Hepatocyte (in vitro differentiated cells): Measurements from ENCODE around the gene TFF1. TPM values are rescaled to one million over a fixed set of nuclear protein-coding genes. Genes with fewer than 3 reads are reported as not detected.

Experiments used
- DNase-seq: peaks from one replicate; pipeline ENCODE4 v3.0.0-alpha.2; 2016; ENCODE audit warnings: low spot score
- H2AFZ ChIP-seq: fragments of 200-600 bp; sonication (generic); 2 replicates; pipeline ENCODE4 v1.6.0; 2016; ENCODE audit warnings: antibody characterized with exemption, mild to moderate bottlenecking
- H3K27ac ChIP-seq: fragments of 200-600 bp; sonication (generic); 2 replicates; pipeline ENCODE4 v1.5.1; 2016; ENCODE audit warnings: mild to moderate bottlenecking
- H3K27me3 ChIP-seq: fragments of 200-600 bp; sonication (generic); 2 replicates; pipeline ENCODE4 v1.6.1; 2016
- H3K36me3 ChIP-seq: fragments of 200-600 bp; sonication (generic); replicated peaks from 2 replicates; pipeline ENCODE4 v1.5.1; 2016; ENCODE audit warnings: low read depth; ENCODE audit not compliant: insufficient read depth
- H3K4me1 ChIP-seq: fragments of 200-600 bp; sonication (generic); 2 replicates; pipeline ENCODE4 v1.5.1; 2016; ENCODE audit warnings: mild to moderate bottlenecking, moderate library complexity; ENCODE audit not compliant: insufficient read depth
- H3K4me2 ChIP-seq: fragments of 200-600 bp; sonication (generic); 2 replicates; pipeline ENCODE4 v1.6.0; 2016
- H3K4me3 ChIP-seq: fragments of 200-600 bp; sonication (generic); 2 replicates; pipeline ENCODE4 v1.5.1; 2016; ENCODE audit warnings: mild to moderate bottlenecking
- H3K79me2 ChIP-seq: fragments of 200-600 bp; sonication (generic); 2 replicates; pipeline ENCODE4 v1.6.0; 2017; ENCODE audit warnings: mild to moderate bottlenecking
- H3K9me2 ChIP-seq: fragments of 200-600 bp; sonication (generic); replicated peaks from 2 replicates; pipeline ENCODE4 v1.6.0; 2017; ENCODE audit warnings: mild to moderate bottlenecking; ENCODE audit not compliant: insufficient read depth
- H3K9me3 ChIP-seq: fragments of 200-600 bp; sonication (generic); 2 replicates; pipeline ENCODE4 v1.5.1; 2016; ENCODE audit warnings: low read depth, mild to moderate bottlenecking
- H4K20me1 ChIP-seq: fragments of 200-600 bp; sonication (generic); 2 replicates; pipeline ENCODE4 v1.6.0; 2016; ENCODE audit warnings: mild to moderate bottlenecking; ENCODE audit not compliant: insufficient read depth, poor library complexity, severe bottlenecking
- CTCF ChIP-seq: fragments of 200-600 bp; sonication (generic); IDR thresholded peaks from 2 replicates; pipeline ENCODE4 v1.5.1; 2016; ENCODE audit warnings: antibody characterized with exemption, mild to moderate bottlenecking; ENCODE audit not compliant: poor library complexity
- EZH2 ChIP-seq: fragments of 200-600 bp; sonication (generic); IDR thresholded peaks from 2 replicates; pipeline ENCODE4 v1.6.1; 2016; ENCODE audit warnings: antibody characterized with exemption, mild to moderate bottlenecking, borderline replicate concordance
- EZH2phosphoT487 ChIP-seq: fragments of 200-600 bp; sonication (generic); IDR thresholded peaks from one replicate; pipeline ENCODE4 v1.6.1; 2018; ENCODE audit warnings: antibody characterized with exemption, mild to moderate bottlenecking, low read depth, moderate library complexity; ENCODE audit not compliant: unreplicated experiment, severe bottlenecking
- WGBS: methylation state at CpG from one replicate; pipeline ENCODE4 v1.1.6; 2016; ENCODE audit warnings: low lambda C conversion rate; ENCODE audit errors: missing lambda C conversion rate; 5-methylcytosine and 5-hydroxymethylcytosine counted together
- polyA plus RNA-seq: library from polyadenylated mRNA; unstranded; fragments of >200 nt; fragmentation: Nextera tagmentation; extraction: Ambion mirVana; gene quantifications from 2 replicates; pipeline ENCODE4 v1.2.1, GENCODE V29; 2016
- total RNA-seq: library from RNA; depleted of rRNA; stranded (reverse); fragments of >200 nt; gene quantifications from 2 replicates; pipeline ENCODE4 v1.2.3, GENCODE V29; 2014

TFF1 gene
- total and polyA plus RNA-seq, 2 experiments from 2014 or later = 57.4 to 140 TPM

DNA sequence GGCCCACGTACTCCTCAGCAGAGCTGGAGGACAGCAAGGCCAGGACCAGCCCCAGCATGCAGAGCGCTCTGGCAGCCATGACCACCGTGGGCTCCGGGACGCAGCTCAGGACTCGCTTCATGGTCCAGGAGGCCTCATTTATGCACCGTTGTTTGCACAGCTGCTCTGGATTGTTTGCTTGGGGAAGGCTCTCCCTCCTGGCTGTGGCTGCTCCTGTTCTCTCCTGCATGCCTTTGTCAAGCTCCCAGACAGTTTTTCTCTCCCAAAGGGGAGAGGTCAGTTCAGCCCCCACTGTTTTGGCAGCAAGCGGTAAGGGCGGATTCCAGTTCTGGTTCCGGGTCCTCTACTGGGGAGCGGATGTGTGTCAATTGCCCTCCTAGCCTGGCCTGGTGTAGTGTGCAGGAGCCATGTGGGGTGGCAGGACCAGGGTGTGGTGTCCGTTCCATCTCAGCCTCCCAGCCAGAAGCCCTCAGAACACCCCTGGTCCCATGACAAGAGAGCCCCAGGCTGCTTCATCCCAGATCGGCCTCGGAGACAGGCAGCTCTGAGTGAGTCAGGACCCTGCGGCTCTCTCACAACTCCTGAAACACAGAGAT is 50.9 kb downstream of the TFF1 start, which contains the start of gene TFF3:
TSS of gene TFF3 (minus strand) at position 114 of the 596 bp plus-strand sequence. CDS start at position 79, 35 bp downstream.
- peak within 1 kb of the TSS; percentile 84 for H3K27ac ChIP-seq
- TF ChIP-seq EZH2phosphoT487 = no peak
- TF ChIP-seq EZH2 = no peak
- TF ChIP-seq CTCF = no peak
- H2AFZ ChIP-seq = no peak within 1 kb of the TSS

DNA sequence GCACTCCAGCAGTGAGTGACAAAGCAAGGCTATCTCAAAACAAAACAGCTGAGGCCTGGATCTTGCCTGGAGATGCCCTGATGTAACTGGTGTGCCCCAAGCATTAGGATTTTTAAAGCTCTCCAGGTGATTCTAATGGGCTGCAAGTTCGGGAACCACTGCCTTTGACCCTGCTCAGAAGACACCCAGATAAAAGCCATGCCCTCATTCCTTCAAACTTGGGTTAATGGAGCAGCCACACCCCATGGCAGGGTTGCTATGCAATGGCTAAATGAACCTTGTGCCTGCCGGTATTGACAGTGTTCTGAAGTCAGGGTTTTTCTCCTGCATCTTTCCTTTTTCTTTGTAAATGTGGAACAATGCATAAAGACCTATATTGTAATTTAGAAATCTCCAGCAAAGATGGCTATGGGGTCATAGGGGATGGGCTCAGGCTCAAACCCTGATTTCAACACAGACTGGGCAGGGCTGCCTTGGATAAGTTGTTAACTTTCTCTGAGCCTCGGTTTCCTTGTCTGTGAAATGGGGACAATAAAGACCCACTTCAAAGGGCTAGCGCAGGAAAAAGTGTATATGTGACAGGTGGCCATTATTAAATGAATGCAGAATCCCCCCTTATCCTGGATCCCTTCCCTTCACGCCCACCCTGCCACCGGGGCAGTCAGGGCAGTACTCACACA is 51.6 kb downstream of the TFF1 start:
- Histone ChIP-seq H3K4me1 (peaks cover 39% of the 10 kb centered on the region), H3K79me2 (no peaks in the 10 kb centered on the region), H3K9me2 (no peaks in the 10 kb centered on the region), H3K4me2 (peak overlapping the region; percentile 57), H3K27me3 (no peaks in the 10 kb centered on the region), H3K9me3 (no peaks in the 10 kb centered on the region), H3K27ac (peak overlapping the region; percentile 84), H3K4me3 (no peak overlapping the region), H2AFZ (no peak overlapping the region), H4K20me1 (no peaks in the 10 kb centered on the region), H3K36me3 (no peaks in the 10 kb centered on the region)
- TF ChIP-seq EZH2phosphoT487 (no peak), CTCF (no peak), EZH2 (no peak)
- WGBS = 79% methylated on average over 6 of the region's 6 CpGs
- DNase-seq = no peak

More for the DNA sequence above, 50.9 kb downstream of the TFF1 start, which contains the start of gene TFF3:
- H3K36me3 ChIP-seq = no peaks in the 10 kb centered on the region
- 51% methylated on average over 15 of the region's 15 CpGs for WGBS
- no peaks in the 10 kb centered on the region for H4K20me1 ChIP-seq
- no peaks in the 10 kb centered on the region for H3K27me3 ChIP-seq
- no peaks in the 10 kb centered on the region for H3K9me2 ChIP-seq
- DNase-seq = peak; percentile 64
- peak within 1 kb of the TSS; percentile 57 for H3K4me2 ChIP-seq
- H3K9me3 ChIP-seq = no peaks in the 10 kb centered on the region
- no peak within 1 kb of the TSS for H3K4me3 ChIP-seq
- H3K4me1 ChIP-seq = peaks cover 35% of the 10 kb centered on the region
- H3K79me2 ChIP-seq = no peaks in the 10 kb centered on the region

DNA sequence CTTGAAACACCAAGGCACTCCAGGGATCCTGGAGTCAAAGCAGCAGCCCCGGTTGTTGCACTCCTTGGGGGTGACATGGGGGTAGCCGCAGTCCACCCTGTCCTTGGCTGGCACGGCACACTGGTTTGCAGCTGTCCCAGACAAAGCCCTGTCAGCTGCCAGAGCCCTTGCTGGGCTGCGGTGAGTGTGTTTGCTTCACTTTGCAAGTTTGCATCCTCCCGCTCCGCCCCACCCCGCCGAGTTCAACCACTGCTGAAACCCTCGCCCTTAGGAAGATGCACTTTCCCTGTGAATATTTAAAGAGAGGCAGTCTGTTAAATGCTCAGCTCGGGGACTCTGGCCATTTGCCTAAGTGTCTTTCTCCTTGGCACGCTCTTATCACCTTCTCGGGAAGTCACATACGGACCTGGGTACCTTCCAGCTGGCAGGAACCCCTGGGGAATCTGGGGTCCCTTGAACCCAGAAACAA is 52.8 kb downstream of the TFF1 start:
- Histone ChIP-seq H4K20me1 (no peaks in the 10 kb centered on the region), H3K36me3 (no peaks in the 10 kb centered on the region), H3K4me3 (no peak overlapping the region), H2AFZ (no peak overlapping the region), H3K79me2 (no peaks in the 10 kb centered on the region), H3K27me3 (no peaks in the 10 kb centered on the region), H3K9me3 (no peaks in the 10 kb centered on the region), H3K27ac (no peak overlapping the region), H3K4me2 (peak overlapping the region; percentile 57), H3K9me2 (no peaks in the 10 kb centered on the region), H3K4me1 (peaks cover 43% of the 10 kb centered on the region)
- DNase-seq = no peak
- no peak for TF ChIP-seq CTCF
- no peak for TF ChIP-seq EZH2
- no peak for TF ChIP-seq EZH2phosphoT487
- 48% methylated on average over 13 of the region's 13 CpGs for WGBS
